OCI-LY7 (cell line): Measurements from ENCODE around the gene CSNK1G1. TPM values are rescaled to one million over a fixed set of nuclear protein-coding genes. Genes with fewer than 3 reads are reported as not detected.

ENCODE experiments used
- BruUV-seq: library from RNA; stranded (reverse); fragments of 400-500 nt; replicated peaks from 2 replicates; lab custom pipeline; 2021; lab: Mats Ljungman, UMichigan
- CTCF ChIA-PET: fragments of 300-600 bp; sonication (Branson Sonifier 250); formaldehyde crosslinking; loops from one replicate; lab custom pipeline; 2022; ENCODE audit warnings: antibody characterized with exemption; ENCODE audit not compliant: unreplicated experiment; lab: Charles Lee
- POLR2A ChIA-PET: fragments of 300-600 bp; sonication (Branson Sonifier 250); formaldehyde crosslinking; loops from one replicate; lab custom pipeline; 2022; ENCODE audit warnings: antibody characterized with exemption; lab: Charles Lee
- DNase-seq: peaks from one replicate; pipeline ENCODE4 v3.0.0-alpha.2; 2015; ENCODE audit warnings: low spot score
- H2AFZ ChIP-seq: fragments of 200-600 bp; sonication (generic), shearing (Covaris generic); 2 replicates; pipeline ENCODE4 v1.6.1; 2014; ENCODE audit warnings: mild to moderate bottlenecking, antibody characterized with exemption, low read length, moderate library complexity
- H3K27ac ChIP-seq: fragments of 200-600 bp; sonication (generic); 2 replicates; pipeline ENCODE4 v1.5.1; 2014; ENCODE audit warnings: mixed run types, low read depth, mild to moderate bottlenecking, moderate library complexity, low read length, inconsistent platforms; ENCODE audit not compliant: poor library complexity, severe bottlenecking
- H3K36me3 ChIP-seq: fragments of 200-600 bp; sonication (generic); 2 replicates; pipeline ENCODE4 v1.6.1; 2014; ENCODE audit warnings: mild to moderate bottlenecking, antibody characterized with exemption, low read length, moderate library complexity, mixed read lengths; ENCODE audit not compliant: insufficient read depth
- H3K4me1 ChIP-seq: fragments of 200-600 bp; sonication (generic); 2 replicates; pipeline ENCODE4 v1.5.1; 2014; ENCODE audit warnings: mild to moderate bottlenecking, low read length; ENCODE audit not compliant: insufficient read depth, poor library complexity, severe bottlenecking
- H3K4me2 ChIP-seq: fragments of 200-600 bp; sonication (generic); 2 replicates; pipeline ENCODE4 v1.6.1; 2014; ENCODE audit warnings: mild to moderate bottlenecking, low read length
- H3K4me3 ChIP-seq: fragments of 200-600 bp; sonication (generic); 2 replicates; pipeline ENCODE4 v1.5.1; 2014; ENCODE audit warnings: mild to moderate bottlenecking, low read depth, low read length; ENCODE audit not compliant: poor library complexity, severe bottlenecking
- H3K79me2 ChIP-seq: fragments of 200-600 bp; sonication (generic); 2 replicates; pipeline ENCODE4 v1.6.1; 2016; ENCODE audit warnings: low read depth, mild to moderate bottlenecking, low read length, moderate library complexity, mixed read lengths; ENCODE audit not compliant: insufficient read depth
- H3K9me2 ChIP-seq: fragments of 200-600 bp; sonication (generic); 2 replicates; pipeline ENCODE4 v1.6.1; 2016; ENCODE audit warnings: mild to moderate bottlenecking, low read length, mixed read lengths; ENCODE audit not compliant: insufficient read depth
- H3K9me3 ChIP-seq: fragments of 200-600 bp; sonication (generic); 2 replicates; pipeline ENCODE4 v1.6.1; 2014; ENCODE audit warnings: mild to moderate bottlenecking, mixed run types, low read length, mixed read lengths
- H4K20me1 ChIP-seq: fragments of 200-600 bp; sonication (generic); 2 replicates; pipeline ENCODE4 v1.6.1; 2014; ENCODE audit warnings: mild to moderate bottlenecking, antibody characterized with exemption, low read length, moderate library complexity, mixed read lengths; ENCODE audit not compliant: insufficient read depth
- EZH2phosphoT487 ChIP-seq: fragments of 200-600 bp; sonication (generic); IDR thresholded peaks from 2 replicates; pipeline ENCODE4 v1.6.1; 2018; ENCODE audit warnings: low read depth, borderline replicate concordance, mild to moderate bottlenecking, mixed run types, antibody characterized with exemption, low read length, moderate library complexity, mixed read lengths
- intact Hi-C: fragments of 100-400 bp; cut with micrococcal nuclease; formaldehyde crosslinking; loops from one replicate; pipeline ENCODE4 v1.10.0; 2022; ENCODE audit not compliant: unreplicated experiment
- small RNA-seq: library from RNA; depleted of rRNA; stranded (forward); fragments of <200 nt; gene quantifications from one replicate; pipeline ENCODE3, GENCODE V24; 2014
- total RNA-seq, 2 experiments: library from RNA; depleted of rRNA in 1 of 2; stranded (reverse); fragments of >200 nt in 1 of 2; shearing (Covaris generic) in 1 of 2; gene quantifications; 2 replicates each; pipeline ENCODE4 v1.2.3, GENCODE V29; 2014 to 2022
- TF ChIP-seq, protein P1 (sequence below): fragments of 200-600 bp; sonication (generic); conservative IDR thresholded peaks from 2 replicates; pipeline ENCODE4 v1.5.1; 2014; ENCODE audit warnings: mild to moderate bottlenecking, antibody characterized with exemption, low read length, moderate library complexity, mixed read lengths

Gene CSNK1G1
- total RNA-seq, 2 experiments from 2014 or later = 8.8 to 14.1 TPM

DNA sequence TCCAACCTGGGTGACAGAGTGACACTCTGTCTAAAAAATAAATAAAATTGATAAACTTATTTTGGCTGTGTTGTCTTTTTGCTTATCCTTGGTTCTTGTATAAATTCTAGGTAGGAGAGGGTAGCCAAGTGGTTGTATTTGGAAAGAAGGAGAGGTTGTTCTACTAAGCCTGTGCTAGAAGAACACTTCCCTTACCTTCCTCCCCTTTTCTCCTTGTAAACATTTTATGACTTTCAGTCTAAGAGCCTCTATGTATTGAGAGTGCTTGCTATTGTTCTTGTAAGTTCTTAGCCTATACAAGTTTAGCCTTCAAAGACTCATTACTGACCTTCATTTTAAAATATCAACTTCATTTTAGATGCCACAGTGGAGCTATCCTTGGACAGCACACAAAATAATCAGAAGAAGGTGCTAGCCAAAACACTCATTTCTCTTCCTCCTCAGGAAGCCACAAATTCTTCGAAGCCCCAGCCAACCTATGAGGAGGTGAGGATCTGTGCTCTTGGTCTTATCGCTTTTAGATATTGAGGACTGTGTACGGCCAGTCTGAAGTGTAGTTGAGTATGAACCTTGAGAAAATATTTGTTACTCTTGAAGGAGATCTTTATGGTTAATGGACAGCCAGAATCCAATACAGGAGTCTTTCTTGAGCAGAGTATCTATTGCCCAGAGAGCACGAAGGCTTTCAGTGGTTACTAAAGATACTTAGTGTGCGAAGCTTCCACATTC, 238.1 kb downstream of the CSNK1G1 start:
- Histone ChIP-seq H3K36me3 (peaks cover 99% of the 10 kb centered on the region), H3K79me2 (no peaks in the 10 kb centered on the region), H4K20me1 (no peaks in the 10 kb centered on the region), H2AFZ (no peak overlapping the region), H3K4me3 (no peak overlapping the region), H3K9me2 (no peaks in the 10 kb centered on the region), H3K4me1 (no peaks in the 10 kb centered on the region), H3K27ac (no peak overlapping the region), H3K9me3 (no peaks in the 10 kb centered on the region), H3K4me2 (no peak overlapping the region)
- no peak for TF ChIP-seq EZH2phosphoT487
- TF ChIP-seq, protein P1, sequence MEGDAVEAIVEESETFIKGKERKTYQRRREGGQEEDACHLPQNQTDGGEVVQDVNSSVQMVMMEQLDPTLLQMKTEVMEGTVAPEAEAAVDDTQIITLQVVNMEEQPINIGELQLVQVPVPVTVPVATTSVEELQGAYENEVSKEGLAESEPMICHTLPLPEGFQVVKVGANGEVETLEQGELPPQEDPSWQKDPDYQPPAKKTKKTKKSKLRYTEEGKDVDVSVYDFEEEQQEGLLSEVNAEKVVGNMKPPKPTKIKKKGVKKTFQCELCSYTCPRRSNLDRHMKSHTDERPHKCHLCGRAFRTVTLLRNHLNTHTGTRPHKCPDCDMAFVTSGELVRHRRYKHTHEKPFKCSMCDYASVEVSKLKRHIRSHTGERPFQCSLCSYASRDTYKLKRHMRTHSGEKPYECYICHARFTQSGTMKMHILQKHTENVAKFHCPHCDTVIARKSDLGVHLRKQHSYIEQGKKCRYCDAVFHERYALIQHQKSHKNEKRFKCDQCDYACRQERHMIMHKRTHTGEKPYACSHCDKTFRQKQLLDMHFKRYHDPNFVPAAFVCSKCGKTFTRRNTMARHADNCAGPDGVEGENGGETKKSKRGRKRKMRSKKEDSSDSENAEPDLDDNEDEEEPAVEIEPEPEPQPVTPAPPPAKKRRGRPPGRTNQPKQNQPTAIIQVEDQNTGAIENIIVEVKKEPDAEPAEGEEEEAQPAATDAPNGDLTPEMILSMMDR = no peak
- ChIA-PET CTCF (no interaction called here), POLR2A (interaction anchor here (0.7 to 1.1 kb wide), 2 partner anchors 8 to 655 kb away, joined by 3 read pairs; no protein-coding TSS in a partner anchor)
- no peak for DNase-seq
- intact Hi-C loops = no loop called here
- no TSS peak for BruUV-seq

Small RNA genes lying within 50 kb of the gene (small RNA-seq; reads per million reads assigned to genes)
- not detected for gene RF00554

Other genes starting within 250 kb of the CSNK1G1 start
- gene SNX22, start 204.4 kb downstream of the CSNK1G1 start, total RNA-seq (2014; rRNA removed; shearing (Covaris generic)) = 63.1 and 65.7 TPM in 2 replicates
- 61.6 and 68.8 TPM in 2 replicates for gene SNX22, start 204.4 kb downstream of the CSNK1G1 start, total RNA-seq (2022)
- 243 and 263 TPM in 2 replicates for gene PPIB, start 193.2 kb downstream of the CSNK1G1 start, total RNA-seq (2014; rRNA removed; shearing (Covaris generic))
- gene PPIB, start 193.2 kb downstream of the CSNK1G1 start, total RNA-seq (2022) = 248 and 307 TPM in 2 replicates
- gene PCLAF, start 25.3 kb upstream of the CSNK1G1 start, total RNA-seq (2014; rRNA removed; shearing (Covaris generic)) = 49.3 TPM in 2 replicates
- 99.5 and 100 TPM in 2 replicates for gene PCLAF, start 25.3 kb upstream of the CSNK1G1 start, total RNA-seq (2022)
- 9.3 TPM in 2 replicates for gene TRIP4, start 31.7 kb upstream of the CSNK1G1 start, total RNA-seq (2014; rRNA removed; shearing (Covaris generic))
- 20.5 and 21.0 TPM in 2 replicates for gene TRIP4, start 31.7 kb upstream of the CSNK1G1 start, total RNA-seq (2022)
- gene ZNF609, start 104.4 kb upstream of the CSNK1G1 start, total RNA-seq (2014; rRNA removed; shearing (Covaris generic)) = 17.2 and 18.5 TPM in 2 replicates
- gene ZNF609, start 104.4 kb upstream of the CSNK1G1 start, total RNA-seq (2022) = 35.1 and 35.4 TPM in 2 replicates